Measurements from ENCODE around the gene SLITRK5.

DNA sequence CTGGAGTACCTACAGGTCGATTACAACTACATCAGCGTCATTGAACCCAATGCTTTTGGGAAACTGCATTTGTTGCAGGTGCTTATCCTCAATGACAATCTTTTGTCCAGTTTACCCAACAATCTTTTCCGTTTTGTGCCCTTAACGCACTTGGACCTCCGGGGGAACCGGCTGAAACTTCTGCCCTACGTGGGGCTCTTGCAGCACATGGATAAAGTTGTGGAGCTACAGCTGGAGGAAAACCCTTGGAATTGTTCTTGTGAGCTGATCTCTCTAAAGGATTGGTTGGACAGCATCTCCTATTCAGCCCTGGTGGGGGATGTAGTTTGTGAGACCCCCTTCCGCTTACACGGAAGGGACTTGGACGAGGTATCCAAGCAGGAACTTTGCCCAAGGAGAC lies 4.7 kb downstream of the SLITRK5 start:
- TF ChIP-seq, protein P1, sequence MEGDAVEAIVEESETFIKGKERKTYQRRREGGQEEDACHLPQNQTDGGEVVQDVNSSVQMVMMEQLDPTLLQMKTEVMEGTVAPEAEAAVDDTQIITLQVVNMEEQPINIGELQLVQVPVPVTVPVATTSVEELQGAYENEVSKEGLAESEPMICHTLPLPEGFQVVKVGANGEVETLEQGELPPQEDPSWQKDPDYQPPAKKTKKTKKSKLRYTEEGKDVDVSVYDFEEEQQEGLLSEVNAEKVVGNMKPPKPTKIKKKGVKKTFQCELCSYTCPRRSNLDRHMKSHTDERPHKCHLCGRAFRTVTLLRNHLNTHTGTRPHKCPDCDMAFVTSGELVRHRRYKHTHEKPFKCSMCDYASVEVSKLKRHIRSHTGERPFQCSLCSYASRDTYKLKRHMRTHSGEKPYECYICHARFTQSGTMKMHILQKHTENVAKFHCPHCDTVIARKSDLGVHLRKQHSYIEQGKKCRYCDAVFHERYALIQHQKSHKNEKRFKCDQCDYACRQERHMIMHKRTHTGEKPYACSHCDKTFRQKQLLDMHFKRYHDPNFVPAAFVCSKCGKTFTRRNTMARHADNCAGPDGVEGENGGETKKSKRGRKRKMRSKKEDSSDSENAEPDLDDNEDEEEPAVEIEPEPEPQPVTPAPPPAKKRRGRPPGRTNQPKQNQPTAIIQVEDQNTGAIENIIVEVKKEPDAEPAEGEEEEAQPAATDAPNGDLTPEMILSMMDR (IDR thresholded peaks at IDR 0.05): no peak
- no peak for TF ChIP-seq POLR2A (IDR thresholded peaks at IDR 0.05)

Measured in body of pancreas (tissue), 4 donors.